Fibroblast of skin of scalp (primary cell): ENCODE measurements around the gene RGL1.
A peak's percentile ranks its signal among the peaks of the same experiment; 100 is the strongest.

Source experiments
- DNase-seq: peaks from one replicate; pipeline ENCODE4 v3.0.0-alpha.2; 2013

RGL1 gene

GRCh38 chr1:183918589-183918988 is 113.7 kb downstream of the RGL1 start:
- DNase-seq: no peak

GRCh38 chr1:183920651-183921050 is 115.7 kb downstream of the RGL1 start:
- DNase-seq: no peak

GRCh38 chr1:183922197-183922596 is 117.3 kb downstream of the RGL1 start:
- no peak for DNase-seq

- DNase-seq: no peak
Measured at GRCh38 chr1:183925947-183926346, 121.0 kb downstream of the RGL1 start.

GRCh38 chr1:183926983-183927382 is 122.1 kb downstream of the RGL1 start:
- DNase-seq: no peak

GRCh38 chr1:183931646-183932271 is 126.8 kb downstream of the RGL1 start:
- DNase-seq: no peak

GRCh38 chr1:183932412-183932811 is 127.5 kb downstream of the RGL1 start:
- DNase-seq: peak; percentile 67

- DNase-seq: no peak
Measured at GRCh38 chr1:183933528-183934179, 128.7 kb downstream of the RGL1 start.

- no peak for DNase-seq
Measured at GRCh38 chr1:183934314-183934713, 129.4 kb downstream of the RGL1 start.

- no peak for DNase-seq
Measured at GRCh38 chr1:183936009-183936408, 131.1 kb downstream of the RGL1 start.

- no peak for DNase-seq
Measured at GRCh38 chr1:183936791-183937190, 131.9 kb downstream of the RGL1 start.

GRCh38 chr1:183937611-183938010 is 132.7 kb downstream of the RGL1 start:
- no peak for DNase-seq

GRCh38 chr1:183941001-183941400 is 136.1 kb downstream of the RGL1 start:
- DNase-seq: no peak

- DNase-seq: peak; percentile 99
Measured at GRCh38 chr1:183942933-183943693, 138.2 kb downstream of the RGL1 start.

- no peak for DNase-seq
Measured at GRCh38 chr1:183945428-183946319, 140.8 kb downstream of the RGL1 start.

GRCh38 chr1:183946320-183946613 is 141.3 kb downstream of the RGL1 start:
- DNase-seq: no peak

GRCh38 chr1:183947988-183948387 is 143.1 kb downstream of the RGL1 start:
- no peak for DNase-seq

GRCh38 chr1:183952101-183952500 is 147.2 kb downstream of the RGL1 start:
- DNase-seq: no peak

- no peak for DNase-seq
Measured at GRCh38 chr1:183953031-183953430, 148.1 kb downstream of the RGL1 start.

- no peak for DNase-seq
Measured at GRCh38 chr1:183954496-183954895, 149.6 kb downstream of the RGL1 start.

- DNase-seq: peak; percentile 81
Measured at GRCh38 chr1:183956559-183957188, 151.8 kb downstream of the RGL1 start.

GRCh38 chr1:183957216-183957830 is 152.4 kb downstream of the RGL1 start:
- no peak for DNase-seq
